Endodermal cell (in vitro differentiated cells): Measurements from ENCODE around the gene PSG3. TPM values are rescaled to one million over a fixed set of nuclear protein-coding genes. Genes with fewer than 3 reads are reported as not detected.
"Not testable (repeated sequence)": the region's sequence is repeated elsewhere in the genome, so short reads cannot be mapped to it uniquely, and the experiment has no call there.

Experiments used
- DNase-seq: peaks from one replicate; pipeline ENCODE4 v3.0.0-alpha.2; 2017
- H3K27ac ChIP-seq: 2 replicates; pipeline ENCODE4 v1.5.1; 2013; ENCODE audit warnings: mild to moderate bottlenecking, low read depth, low read length, moderate library complexity
- H3K27me3 ChIP-seq: 2 replicates; pipeline ENCODE4 v1.6.1; 2013; ENCODE audit warnings: mild to moderate bottlenecking, low read length, moderate library complexity; ENCODE audit not compliant: insufficient read depth, control insufficient read depth, poor library complexity, severe bottlenecking
- H3K36me3 ChIP-seq: 2 replicates; pipeline ENCODE4 v1.7.0; 2013; ENCODE audit warnings: mild to moderate bottlenecking, low read length, moderate library complexity; ENCODE audit not compliant: control insufficient read depth, insufficient read depth
- H3K4me1 ChIP-seq: one replicate; pipeline ENCODE4 v1.7.0; 2013; ENCODE audit warnings: low read length; ENCODE audit not compliant: control insufficient read depth, insufficient read depth
- H3K4me3 ChIP-seq: 2 replicates; pipeline ENCODE4 v1.5.1; 2013; ENCODE audit warnings: mild to moderate bottlenecking, low read length, moderate library complexity
- H3K9ac ChIP-seq: 2 replicates; pipeline ENCODE4 v1.6.1; 2013; ENCODE audit warnings: mild to moderate bottlenecking, low read length, moderate library complexity; ENCODE audit not compliant: poor library complexity, severe bottlenecking; ENCODE audit errors: extremely low read depth
- H3K9me3 ChIP-seq: 2 replicates; pipeline ENCODE4 v1.6.1; 2013; ENCODE audit warnings: mild to moderate bottlenecking, low read length, moderate library complexity; ENCODE audit not compliant: control insufficient read depth
- H3K27ac Mint-ChIP-seq: 2 replicates; pipeline ENCODE4 v1.8.0; 2020; ENCODE audit warnings: mixed read lengths
- H3K27me3 Mint-ChIP-seq: 2 replicates; pipeline ENCODE4 v1.8.0; 2021; ENCODE audit warnings: mild to moderate bottlenecking, mixed read lengths; ENCODE audit not compliant: insufficient read depth
- H3K36me3 Mint-ChIP-seq: 2 replicates; pipeline ENCODE4 v1.8.0; 2020; ENCODE audit warnings: low read depth, mixed read lengths
- H3K4me1 Mint-ChIP-seq: 2 replicates; pipeline ENCODE4 v1.8.0; 2020; ENCODE audit warnings: mixed read lengths
- H3K4me3 Mint-ChIP-seq: 2 replicates; pipeline ENCODE4 v1.8.0; 2020; ENCODE audit warnings: mild to moderate bottlenecking, moderate library complexity, mixed read lengths
- H3K9me3 Mint-ChIP-seq: 2 replicates; pipeline ENCODE4 v1.8.0; 2020; ENCODE audit warnings: mild to moderate bottlenecking, mixed read lengths
- WGBS, 2 experiments: methylation state at CpG; one replicate each; pipeline versions ENCODE4 v1.1.5 to v1.1.7; 2013; ENCODE audit warnings: missing lambda C conversion rate in 2 of 2, mixed read lengths in 1 of 2; ENCODE audit not compliant: insufficient coverage in 1 of 2, insufficient read length in 1 of 2; 5-methylcytosine and 5-hydroxymethylcytosine counted together
- total RNA-seq, 2 donors: library from RNA; stranded (reverse); fragmentation: NEBNext Ultra II Directional in 1 of 2; extraction: Animal tissue kit (Norgen Biotek cat#: 25700) in 1 of 2; gene quantifications; 2 replicates in 1 of 2; 3 replicates in 1 of 2; pipeline ENCODE4 v1.2.1, GENCODE V29; 2021
- TF ChIP-seq, protein P1 (sequence below): fragments of 200-600 bp; sonication (generic); conservative IDR thresholded peaks from 2 replicates; pipeline ENCODE4 v1.5.0; 2021; ENCODE audit warnings: antibody characterized with exemption, mild to moderate bottlenecking

The PSG3 gene
- total RNA-seq, 2 donors from 2014 or later, result not detected

DNA sequence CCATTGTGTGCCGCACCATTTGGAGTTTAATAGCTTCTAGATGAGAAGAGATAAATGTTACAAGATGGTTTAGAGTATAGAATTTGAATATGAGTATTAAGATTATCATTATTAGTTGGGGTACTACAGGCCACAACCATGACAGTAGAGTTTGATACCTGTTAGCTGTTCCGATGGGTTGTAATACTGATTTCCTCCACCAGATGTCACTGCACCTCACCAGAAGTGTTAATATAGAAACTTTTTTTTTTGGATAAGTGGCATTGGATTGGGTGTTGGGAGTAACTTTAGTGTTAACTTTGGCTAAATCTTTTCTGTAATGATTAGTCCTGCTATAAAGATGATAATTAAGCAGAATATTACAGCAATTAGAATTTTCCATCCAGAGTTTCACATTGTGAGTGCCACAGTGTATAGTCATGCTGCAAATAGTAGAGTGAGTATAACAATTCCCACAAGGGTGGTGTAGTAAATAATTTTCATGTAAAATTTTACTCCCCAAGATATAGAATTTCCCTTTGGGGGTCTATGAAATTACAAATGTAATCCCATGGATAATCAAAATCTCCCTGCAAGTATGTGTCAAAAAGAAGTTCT is 56.3 kb downstream of the PSG3 start:
- H3K27ac ChIP-seq, result no peak overlapping the region
- H3K4me3 ChIP-seq, result peak overlapping the region; percentile 11
- H3K4me1 ChIP-seq, result no peaks in the 10 kb centered on the region
- peaks cover 94% of the 10 kb centered on the region for H3K9me3 Mint-ChIP-seq
- H3K36me3 Mint-ChIP-seq, result no peaks in the 10 kb centered on the region
- DNase-seq, result peak; percentile 56
- TF ChIP-seq, protein P1, sequence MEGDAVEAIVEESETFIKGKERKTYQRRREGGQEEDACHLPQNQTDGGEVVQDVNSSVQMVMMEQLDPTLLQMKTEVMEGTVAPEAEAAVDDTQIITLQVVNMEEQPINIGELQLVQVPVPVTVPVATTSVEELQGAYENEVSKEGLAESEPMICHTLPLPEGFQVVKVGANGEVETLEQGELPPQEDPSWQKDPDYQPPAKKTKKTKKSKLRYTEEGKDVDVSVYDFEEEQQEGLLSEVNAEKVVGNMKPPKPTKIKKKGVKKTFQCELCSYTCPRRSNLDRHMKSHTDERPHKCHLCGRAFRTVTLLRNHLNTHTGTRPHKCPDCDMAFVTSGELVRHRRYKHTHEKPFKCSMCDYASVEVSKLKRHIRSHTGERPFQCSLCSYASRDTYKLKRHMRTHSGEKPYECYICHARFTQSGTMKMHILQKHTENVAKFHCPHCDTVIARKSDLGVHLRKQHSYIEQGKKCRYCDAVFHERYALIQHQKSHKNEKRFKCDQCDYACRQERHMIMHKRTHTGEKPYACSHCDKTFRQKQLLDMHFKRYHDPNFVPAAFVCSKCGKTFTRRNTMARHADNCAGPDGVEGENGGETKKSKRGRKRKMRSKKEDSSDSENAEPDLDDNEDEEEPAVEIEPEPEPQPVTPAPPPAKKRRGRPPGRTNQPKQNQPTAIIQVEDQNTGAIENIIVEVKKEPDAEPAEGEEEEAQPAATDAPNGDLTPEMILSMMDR, result peak; percentile 76
- peaks cover 27% of the 10 kb centered on the region for H3K9me3 ChIP-seq
- H3K27me3 Mint-ChIP-seq, result no peaks in the 10 kb centered on the region
- no peaks in the 10 kb centered on the region for H3K4me1 Mint-ChIP-seq
- H3K36me3 ChIP-seq, result no peaks in the 10 kb centered on the region
- no peak overlapping the region for H3K27ac Mint-ChIP-seq
- no peak overlapping the region for H3K9ac ChIP-seq
- H3K27me3 ChIP-seq, result no peaks in the 10 kb centered on the region
- WGBS, 2 experiments, result 73 to 100% methylated on average over 1 to 2 of the region's 2 CpGs
- no peak overlapping the region for H3K4me3 Mint-ChIP-seq

DNA sequence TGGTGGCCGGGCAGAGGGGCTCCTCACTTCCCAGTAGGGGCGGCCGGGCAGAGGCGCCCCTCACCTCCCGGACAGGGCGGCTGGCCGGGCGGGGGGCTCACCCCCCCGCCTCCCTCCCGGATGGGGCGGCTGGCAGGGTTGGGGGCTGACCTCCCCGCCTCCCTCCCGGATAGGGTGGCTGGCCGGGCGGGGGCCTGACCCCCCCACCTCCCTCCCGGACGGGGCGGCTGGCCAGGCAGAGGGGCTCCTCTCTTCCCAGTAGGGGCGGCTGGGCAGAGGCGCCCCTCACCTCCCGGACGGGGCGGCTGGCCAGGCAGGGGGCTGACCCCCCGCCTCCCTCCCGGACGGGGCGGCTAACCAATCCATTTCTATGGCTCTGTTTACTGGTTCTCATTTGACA is 64.0 kb downstream of the PSG3 start:
- peaks cover 61% of the 10 kb centered on the region for H3K9me3 Mint-ChIP-seq
- not testable (repeated sequence) for H3K4me3 ChIP-seq, H3K4me1 Mint-ChIP-seq, H3K4me3 Mint-ChIP-seq, H3K27me3 ChIP-seq, H3K27me3 Mint-ChIP-seq, H3K36me3 Mint-ChIP-seq, H3K36me3 ChIP-seq, H3K27ac Mint-ChIP-seq, H3K9ac ChIP-seq, H3K27ac ChIP-seq, DNase-seq, H3K4me1 ChIP-seq
- H3K9me3 ChIP-seq, result peaks cover 11% of the 10 kb centered on the region
- WGBS, 2 experiments, result 97% methylated on average over 19 of the region's 27 CpGs; no CpG with 5 or more reads in 1 of the 2 experiments

DNA sequence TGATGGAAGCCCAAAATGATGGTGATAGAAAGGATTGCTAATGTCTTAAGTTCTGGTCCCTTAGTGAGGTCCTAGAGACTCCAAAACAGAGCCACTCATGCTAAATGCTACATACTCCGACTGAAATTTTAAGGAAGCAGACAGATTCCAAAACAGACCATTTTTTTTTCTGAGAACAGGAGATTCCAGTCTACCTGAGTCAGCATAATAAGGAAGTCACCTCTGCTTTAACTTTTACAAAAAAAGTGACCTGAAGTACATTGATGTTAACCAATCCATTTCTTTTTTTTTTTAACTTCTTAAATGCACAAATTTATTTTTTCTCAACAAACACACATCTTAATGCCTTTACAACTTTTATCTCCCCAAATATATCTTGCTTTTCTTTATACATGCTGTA is 65.7 kb downstream of the PSG3 start:
- H3K4me1 ChIP-seq, DNase-seq, H3K36me3 Mint-ChIP-seq, H3K4me3 ChIP-seq, H3K4me1 Mint-ChIP-seq, H3K27ac ChIP-seq, H3K4me3 Mint-ChIP-seq, H3K27me3 ChIP-seq, H3K9ac ChIP-seq, H3K36me3 ChIP-seq, H3K27ac Mint-ChIP-seq, H3K27me3 Mint-ChIP-seq: not testable (repeated sequence)
- 51 to 78% methylated on average over 1 of the region's 1 CpG for WGBS, 2 experiments
- H3K9me3 Mint-ChIP-seq, result peaks cover 61% of the 10 kb centered on the region
- H3K9me3 ChIP-seq, result peaks cover 11% of the 10 kb centered on the region

Other genes with a start within 250 kb of the PSG3 start
- gene CEACAM1, start 212.0 kb downstream of the PSG3 start, total RNA-seq, result 1 to 10 TPM; 1.0 to 1.5 TPM
- gene CEACAM8, start 145.6 kb downstream of the PSG3 start, total RNA-seq, result not detected
- not detected for gene PSG8, start 25.2 kb upstream of the PSG3 start, total RNA-seq
- gene PSG1, start 139.2 kb upstream of the PSG3 start, total RNA-seq, result not detected
- not detected for gene PSG6, start 177.4 kb upstream of the PSG3 start, total RNA-seq
- not detected for gene PSG7, start 196.7 kb upstream of the PSG3 start, total RNA-seq